PFSK-1 (cell line): ENCODE measurements around the gene DGKZ.

ENCODE experiments used
- POLR2AphosphoS5 ChIP-seq: IDR thresholded peaks from 2 replicates; pipeline ENCODE4 v1.6.1; 2012; ENCODE audit warnings: low read depth, mild to moderate bottlenecking, control low read depth, low read length, moderate library complexity
- SIN3A ChIP-seq: IDR thresholded peaks from 2 replicates; pipeline ENCODE4 v1.6.1; 2012; ENCODE audit warnings: mild to moderate bottlenecking, low read length, moderate library complexity, borderline replicate concordance; ENCODE audit not compliant: insufficient read depth

GRCh38 chr11:46367916-46368267 is 20.6 kb downstream of the DGKZ start:
- TF ChIP-seq SIN3A, result no peak
- TF ChIP-seq POLR2AphosphoS5, result no peak
